ENCODE data around the gene NPAS3.

NPAS3 gene

GRCh38 chr14:33696165-33696564, 757.5 kb downstream of the NPAS3 start:
- no peak for DNase-seq

GRCh38 chr14:33699300-33699983, 760.8 kb downstream of the NPAS3 start:
- DNase-seq, result no peak

- DNase-seq, result no peak
These were observed 761.4 kb downstream of the NPAS3 start for GRCh38 chr14:33700052-33700451.

GRCh38 chr14:33702293-33702692, 763.6 kb downstream of the NPAS3 start:
- DNase-seq, result no peak

GRCh38 chr14:33704481-33704880, 765.8 kb downstream of the NPAS3 start:
- no peak for DNase-seq

- DNase-seq, result no peak
These were observed 766.8 kb downstream of the NPAS3 start for GRCh38 chr14:33705490-33705889.

GRCh38 chr14:33707716-33708115, 769.0 kb downstream of the NPAS3 start:
- no peak for DNase-seq

- no peak for DNase-seq
These were observed 770.6 kb downstream of the NPAS3 start for GRCh38 chr14:33709283-33709682.

GRCh38 chr14:33709711-33710110, 771.0 kb downstream of the NPAS3 start:
- DNase-seq, result no peak

- DNase-seq, result no peak
These were observed 771.6 kb downstream of the NPAS3 start for GRCh38 chr14:33710273-33710672.

- no peak for DNase-seq
These were observed 772.5 kb downstream of the NPAS3 start for GRCh38 chr14:33711194-33711593.

GRCh38 chr14:33711811-33712216, 773.1 kb downstream of the NPAS3 start:
- no peak for DNase-seq

- no peak for DNase-seq
These were observed 776.0 kb downstream of the NPAS3 start for GRCh38 chr14:33714527-33715226.

GRCh38 chr14:33715227-33715528, 776.5 kb downstream of the NPAS3 start:
- no peak for DNase-seq

- DNase-seq, result no peak
These were observed 778.2 kb downstream of the NPAS3 start for GRCh38 chr14:33716921-33717320.

- DNase-seq, result no peak
These were observed 779.2 kb downstream of the NPAS3 start for GRCh38 chr14:33717866-33718265.

- DNase-seq, result no peak
These were observed 781.7 kb downstream of the NPAS3 start for GRCh38 chr14:33720284-33720787.

- no peak for DNase-seq
These were observed 788.0 kb downstream of the NPAS3 start for GRCh38 chr14:33726685-33727084.

- DNase-seq, result no peak
These were observed 788.9 kb downstream of the NPAS3 start for GRCh38 chr14:33727606-33728005.

- no peak for DNase-seq
These were observed 789.4 kb downstream of the NPAS3 start for GRCh38 chr14:33728010-33728498.

GRCh38 chr14:33730156-33730555, 791.5 kb downstream of the NPAS3 start:
- DNase-seq, result no peak

GRCh38 chr14:33732175-33732574, 793.5 kb downstream of the NPAS3 start:
- no peak for DNase-seq

GRCh38 chr14:33733310-33733709, 794.6 kb downstream of the NPAS3 start:
- no peak for DNase-seq

GRCh38 chr14:33733721-33734120, 795.0 kb downstream of the NPAS3 start:
- no peak for DNase-seq

- DNase-seq, result no peak
These were observed 795.7 kb downstream of the NPAS3 start for GRCh38 chr14:33734387-33734786.

All from activated naive CD4-positive, alpha-beta T cell (primary cell).